DOHH2 (cell line): ENCODE results near the gene TIMMDC1.

Experiments used
- H3F3A ChIP-seq: fragments of 200-600 bp; sonication (generic), shearing (Covaris generic); 2 replicates; pipeline ENCODE4 v1.6.0; 2016; ENCODE audit warnings: antibody characterized with exemption, mild to moderate bottlenecking; ENCODE audit not compliant: control insufficient read depth, insufficient read depth
- H3K27ac ChIP-seq: fragments of 200-600 bp; sonication (generic); 2 replicates; pipeline ENCODE4 v1.5.1; 2014; ENCODE audit warnings: low read depth, mild to moderate bottlenecking, low read length, moderate library complexity
- H3K27me3 ChIP-seq: fragments of 200-600 bp; sonication (generic); 2 replicates; pipeline ENCODE4 v1.6.1; 2014; ENCODE audit warnings: mild to moderate bottlenecking, low read length, mixed read lengths; ENCODE audit not compliant: control insufficient read depth
- H3K36me3 ChIP-seq: fragments of 200-600 bp; sonication (generic); 2 replicates; pipeline ENCODE4 v1.6.1; 2014; ENCODE audit warnings: mild to moderate bottlenecking, low read length, moderate library complexity, mixed read lengths; ENCODE audit not compliant: control insufficient read depth
- H3K4me1 ChIP-seq: fragments of 200-600 bp; sonication (generic); 2 replicates; pipeline ENCODE4 v1.6.1; 2014; ENCODE audit warnings: mild to moderate bottlenecking, low read length, mixed read lengths; ENCODE audit not compliant: control insufficient read depth
- H3K4me2 ChIP-seq: fragments of 200-600 bp; sonication (generic); 2 replicates; pipeline ENCODE4 v1.6.0; 2014; ENCODE audit warnings: mild to moderate bottlenecking, low read length, moderate library complexity
- H3K4me3 ChIP-seq: fragments of 200-600 bp; sonication (generic); 2 replicates; pipeline ENCODE4 v1.5.1; 2014; ENCODE audit warnings: mild to moderate bottlenecking, low read length, mixed read lengths
- H3K79me2 ChIP-seq: fragments of 200-600 bp; sonication (generic); 2 replicates; pipeline ENCODE4 v1.6.1; 2014; ENCODE audit warnings: mild to moderate bottlenecking, low read length, mixed read lengths; ENCODE audit not compliant: control insufficient read depth
- H3K9me2 ChIP-seq: fragments of 200-600 bp; sonication (generic); replicated peaks from 2 replicates; pipeline ENCODE4 v1.6.1; 2014; ENCODE audit warnings: mild to moderate bottlenecking, low read length, mixed read lengths; ENCODE audit not compliant: control insufficient read depth
- H3K9me3 ChIP-seq: fragments of 200-600 bp; sonication (generic); 2 replicates; pipeline ENCODE4 v1.6.1; 2014; ENCODE audit warnings: antibody characterized with exemption, low read length, mixed read lengths; ENCODE audit not compliant: control insufficient read depth, insufficient read depth
- H4K20me1 ChIP-seq: fragments of 200-600 bp; sonication (generic); 2 replicates; pipeline ENCODE4 v1.6.0; 2014; ENCODE audit warnings: low read depth, mild to moderate bottlenecking, antibody characterized with exemption, low read length, moderate library complexity; ENCODE audit not compliant: control insufficient read depth, insufficient read depth
- CTCF ChIP-seq: fragments of 200-600 bp; sonication (generic); IDR thresholded peaks from one replicate; pipeline ENCODE4 v1.5.1; 2014; ENCODE audit warnings: antibody characterized with exemption, mild to moderate bottlenecking, low read depth, low read length; ENCODE audit not compliant: poor library complexity, severe bottlenecking
- EZH2phosphoT487 ChIP-seq: fragments of 200-600 bp; sonication (generic); IDR thresholded peaks from 2 replicates; pipeline ENCODE4 v1.6.1; 2017; ENCODE audit warnings: borderline replicate concordance, mild to moderate bottlenecking, antibody characterized with exemption, low read length, moderate library complexity, mixed read lengths

The TIMMDC1 gene

GRCh38 chr3:119508172-119508845 is 10.0 kb downstream of the TIMMDC1 start:
- H3K9me3 ChIP-seq: no peaks in the 10 kb centered on the region
- no peak for TF ChIP-seq CTCF
- no peak for TF ChIP-seq EZH2phosphoT487
- H3K9me2 ChIP-seq: no peaks in the 10 kb centered on the region
- no peaks in the 10 kb centered on the region for H3K27me3 ChIP-seq
- H3K4me1 ChIP-seq: no peaks in the 10 kb centered on the region
- no peaks in the 10 kb centered on the region for H4K20me1 ChIP-seq
- no peak overlapping the region for H3K4me2 ChIP-seq
- no peak overlapping the region for H3K4me3 ChIP-seq
- H3K27ac ChIP-seq: no peak overlapping the region
- no peaks in the 10 kb centered on the region; the same call in 1 of the 2 replicates for H3F3A ChIP-seq
- H3K36me3 ChIP-seq: peaks cover 81% of the 10 kb centered on the region
- H3K79me2 ChIP-seq: peaks cover 16% of the 10 kb centered on the region

GRCh38 chr3:119510690-119511089 is 12.3 kb downstream of the TIMMDC1 start:
- H3F3A ChIP-seq: no peaks in the 10 kb centered on the region; the same call in 1 of the 2 replicates
- peaks cover 82% of the 10 kb centered on the region for H3K36me3 ChIP-seq
- no peaks in the 10 kb centered on the region for H3K9me2 ChIP-seq
- H3K4me3 ChIP-seq: no peak overlapping the region
- no peaks in the 10 kb centered on the region for H3K27me3 ChIP-seq
- no peaks in the 10 kb centered on the region for H3K4me1 ChIP-seq
- H3K79me2 ChIP-seq: peaks cover 7% of the 10 kb centered on the region; the same call in 1 of the 2 replicates
- no peak overlapping the region for H3K27ac ChIP-seq
- no peak for TF ChIP-seq CTCF
- no peak for TF ChIP-seq EZH2phosphoT487
- no peak overlapping the region for H3K4me2 ChIP-seq
- no peaks in the 10 kb centered on the region for H4K20me1 ChIP-seq
- no peaks in the 10 kb centered on the region for H3K9me3 ChIP-seq

GRCh38 chr3:119514637-119515036 is 16.3 kb downstream of the TIMMDC1 start:
- no peak overlapping the region for H3K27ac ChIP-seq
- TF ChIP-seq CTCF: no peak
- no peak for TF ChIP-seq EZH2phosphoT487

More at GRCh38 chr3:119514637-119515036, 16.3 kb downstream of the TIMMDC1 start:
- Histone ChIP-seq H3K27me3 (no peaks in the 10 kb centered on the region), H3F3A (no peaks in the 10 kb centered on the region; the same call in 1 of the 2 replicates), H3K4me1 (no peaks in the 10 kb centered on the region), H3K9me3 (no peaks in the 10 kb centered on the region), H3K4me3 (no peak overlapping the region), H3K4me2 (no peak overlapping the region), H3K36me3 (peaks cover 84% of the 10 kb centered on the region), H3K9me2 (no peaks in the 10 kb centered on the region), H3K79me2 (no peaks in the 10 kb centered on the region), H4K20me1 (no peaks in the 10 kb centered on the region)
